GM10266 (cell line): Measurements from ENCODE around the gene RRAS2.
A peak's percentile ranks its signal among the peaks of the same experiment; 100 is the strongest.

Experiments used
- DNase-seq: peaks from one replicate; pipeline ENCODE4 v3.0.0; 2012; ENCODE audit errors: extremely low spot score
- TF ChIP-seq, protein P1 (sequence below): IDR thresholded peaks from 2 replicates; pipeline ENCODE4 v1.5.1; 2012; ENCODE audit warnings: mild to moderate bottlenecking, low read depth; ENCODE audit not compliant: control insufficient read depth, insufficient read depth; ENCODE audit errors: missing control alignments

The RRAS2 gene

DNA sequence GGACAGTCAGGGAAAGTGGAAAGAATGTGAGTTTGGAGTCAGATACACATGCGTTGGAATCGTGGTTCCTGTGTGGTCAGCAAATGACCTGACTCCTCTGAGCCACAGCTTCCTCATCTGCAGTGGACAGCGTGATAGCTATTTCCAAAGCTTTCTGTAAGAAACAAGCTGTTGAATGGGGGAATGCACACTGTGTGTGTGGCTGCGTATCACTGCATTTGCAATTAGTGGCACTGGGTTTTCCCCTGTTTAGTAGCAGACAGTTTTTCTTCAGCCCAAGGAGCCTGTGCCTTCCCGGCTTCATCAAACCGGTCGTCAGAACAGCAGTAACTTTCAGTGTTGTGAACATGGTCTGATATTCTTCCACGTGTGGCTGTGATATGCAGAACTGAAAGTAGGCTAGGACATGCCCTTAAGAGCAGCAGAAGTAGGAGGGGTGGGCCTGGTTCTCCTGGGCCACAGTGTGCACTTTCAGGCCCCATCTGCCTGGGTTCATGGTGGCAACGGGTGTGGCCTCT, 121.5 kb downstream of the RRAS2 start:
- TF ChIP-seq, protein P1, sequence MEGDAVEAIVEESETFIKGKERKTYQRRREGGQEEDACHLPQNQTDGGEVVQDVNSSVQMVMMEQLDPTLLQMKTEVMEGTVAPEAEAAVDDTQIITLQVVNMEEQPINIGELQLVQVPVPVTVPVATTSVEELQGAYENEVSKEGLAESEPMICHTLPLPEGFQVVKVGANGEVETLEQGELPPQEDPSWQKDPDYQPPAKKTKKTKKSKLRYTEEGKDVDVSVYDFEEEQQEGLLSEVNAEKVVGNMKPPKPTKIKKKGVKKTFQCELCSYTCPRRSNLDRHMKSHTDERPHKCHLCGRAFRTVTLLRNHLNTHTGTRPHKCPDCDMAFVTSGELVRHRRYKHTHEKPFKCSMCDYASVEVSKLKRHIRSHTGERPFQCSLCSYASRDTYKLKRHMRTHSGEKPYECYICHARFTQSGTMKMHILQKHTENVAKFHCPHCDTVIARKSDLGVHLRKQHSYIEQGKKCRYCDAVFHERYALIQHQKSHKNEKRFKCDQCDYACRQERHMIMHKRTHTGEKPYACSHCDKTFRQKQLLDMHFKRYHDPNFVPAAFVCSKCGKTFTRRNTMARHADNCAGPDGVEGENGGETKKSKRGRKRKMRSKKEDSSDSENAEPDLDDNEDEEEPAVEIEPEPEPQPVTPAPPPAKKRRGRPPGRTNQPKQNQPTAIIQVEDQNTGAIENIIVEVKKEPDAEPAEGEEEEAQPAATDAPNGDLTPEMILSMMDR: no peak
- peak; percentile 38 for DNase-seq

DNA sequence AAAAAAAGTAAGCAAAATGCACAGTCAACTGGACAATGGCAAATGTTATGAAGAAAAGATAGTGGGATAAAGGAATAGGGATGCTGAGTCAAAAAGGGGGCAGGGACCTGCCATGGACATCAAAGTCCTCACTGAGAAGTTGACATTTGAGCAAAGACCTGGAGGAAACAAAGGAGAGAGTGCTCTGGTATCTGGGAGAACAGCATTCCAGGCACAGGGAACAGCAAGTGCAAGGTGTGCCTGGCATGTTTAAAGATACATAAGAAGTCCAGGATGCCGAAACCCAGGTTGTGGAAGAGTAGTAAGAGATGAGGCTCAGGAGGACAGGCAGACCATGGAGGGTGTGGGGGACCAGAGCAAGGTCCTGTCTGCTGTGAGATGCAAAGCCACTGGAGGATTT, 123.3 kb downstream of the RRAS2 start:
- TF ChIP-seq, protein P1: no peak
- no peak for DNase-seq

DNA sequence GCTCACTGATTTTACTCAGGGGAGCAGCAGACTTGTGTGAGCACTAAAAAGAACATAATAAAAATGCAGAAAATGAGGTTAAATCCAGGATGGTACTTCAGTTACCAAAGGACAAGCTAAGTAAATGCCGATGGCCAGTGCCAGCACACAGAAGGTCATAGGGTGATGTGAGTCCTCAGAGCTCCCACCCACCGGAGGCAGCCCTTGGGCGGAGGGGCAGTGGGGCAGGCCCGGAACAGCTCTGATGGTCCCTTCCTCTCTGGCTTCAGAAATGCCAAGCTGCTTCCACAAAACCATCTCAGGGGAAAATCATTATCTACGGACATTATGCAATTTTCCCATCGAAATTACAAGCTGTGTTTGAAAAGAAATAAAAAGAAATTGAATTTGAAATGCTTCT, 124.5 kb downstream of the RRAS2 start:
- DNase-seq: no peak
- TF ChIP-seq, protein P1: no peak

DNA sequence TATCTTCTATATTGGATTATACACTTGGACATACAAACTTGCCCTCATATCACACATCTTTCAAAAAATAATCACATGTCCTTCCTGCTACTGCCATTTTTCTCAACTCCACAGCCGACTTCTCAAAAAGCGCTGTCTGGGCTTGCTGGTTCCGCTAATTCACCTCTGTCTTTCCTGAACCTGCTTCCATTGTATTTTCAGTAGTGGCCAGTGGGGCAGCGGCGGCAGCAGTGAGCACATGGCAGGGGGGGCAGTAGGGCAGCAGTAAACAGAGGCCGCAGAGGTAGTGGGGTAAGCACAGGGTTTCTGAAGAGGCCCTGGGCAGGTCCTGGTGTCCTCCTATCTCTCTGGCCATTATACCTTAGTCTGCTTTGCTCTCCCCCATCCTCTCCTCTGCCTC, 126.3 kb downstream of the RRAS2 start:
- no peak for DNase-seq
- TF ChIP-seq, protein P1: peak; percentile 17

DNA sequence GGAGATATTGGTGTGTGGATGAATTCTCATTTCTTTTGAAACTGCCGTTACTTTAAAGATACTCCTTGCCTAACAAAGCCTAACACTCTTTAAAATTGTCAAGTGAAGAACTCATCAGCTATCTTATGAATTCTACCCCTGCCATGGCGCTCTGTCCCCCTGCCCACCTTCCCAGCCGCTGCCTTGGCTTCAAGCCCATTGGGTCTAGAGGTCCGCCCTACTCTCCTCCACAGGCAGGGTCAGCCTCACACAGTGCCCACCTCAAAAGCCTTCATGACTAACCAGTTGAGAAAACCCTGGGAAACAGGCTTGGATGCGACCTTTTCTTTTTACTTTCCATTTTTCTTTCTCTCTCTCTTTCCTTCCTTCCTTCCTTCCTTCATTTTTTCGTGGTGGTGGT, 128.6 kb downstream of the RRAS2 start:
- TF ChIP-seq, protein P1: no peak

DNA sequence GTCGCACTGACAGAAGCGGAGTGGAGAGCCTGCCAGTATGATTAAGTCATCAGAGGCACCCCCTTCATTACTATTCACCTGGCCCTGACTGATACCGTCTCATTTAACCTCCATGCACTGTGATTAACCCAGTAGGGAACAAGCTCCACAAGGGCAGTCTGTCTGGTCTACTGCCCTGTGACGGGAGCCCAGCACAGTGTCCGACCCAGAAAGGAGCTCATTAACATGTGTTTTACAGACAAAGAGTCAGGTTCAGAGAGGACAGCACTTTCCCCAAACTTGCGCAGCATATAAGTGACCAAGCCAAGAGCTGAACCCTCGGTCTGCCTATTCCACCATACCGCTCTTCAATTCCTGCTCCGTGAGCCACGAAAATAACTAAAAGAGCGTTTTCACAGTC, 129.5 kb downstream of the RRAS2 start:
- DNase-seq: no peak
- TF ChIP-seq, protein P1: no peak

More for the DNA sequence above, 128.6 kb downstream of the RRAS2 start:
- no peak for DNase-seq

DNA sequence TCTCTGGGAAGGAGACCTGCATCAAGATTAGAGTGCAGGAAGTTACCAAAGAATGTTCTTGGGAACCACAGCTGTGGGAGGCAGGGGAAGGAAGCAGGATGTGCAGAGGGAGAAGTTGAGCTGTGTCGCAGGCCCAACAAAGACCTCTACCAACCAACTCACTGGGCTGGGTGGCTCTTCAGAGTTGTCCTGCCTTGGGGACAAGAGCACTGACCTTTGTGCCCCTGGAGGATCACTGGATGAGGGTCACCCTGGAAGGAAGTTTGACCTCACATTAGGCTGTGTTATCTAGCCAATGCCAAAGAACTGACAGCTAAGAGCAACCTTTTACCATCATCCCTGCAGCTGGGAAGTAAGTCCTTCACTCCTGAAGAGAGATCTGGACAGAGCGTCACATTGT, 130.6 kb downstream of the RRAS2 start:
- TF ChIP-seq, protein P1: no peak
- no peak for DNase-seq
